HepG2 (cell line): ENCODE results near the gene TRIM72. TPM values are rescaled to one million over a fixed set of nuclear protein-coding genes. Genes with fewer than 3 reads are reported as not detected.

ENCODE experiments used
- ATAC-seq: fragments of 200-7000 bp; cut with Tn5 transposase; 3 replicates; pipeline ENCODE4 v1.9.1; 2020; ENCODE audit warnings: mild to moderate bottlenecking, moderate library complexity
- BruUV-seq: library from RNA; stranded (reverse); fragments of 400-500 nt; replicated peaks from 2 replicates; lab custom pipeline; 2021; lab: Mats Ljungman, UMichigan
- CTCF ChIA-PET: fragments of 300-600 bp; formaldehyde crosslinking; extraction: SDS; loops from one replicate; lab custom pipeline; 2021; ENCODE audit warnings: low total read pairs, inconsistent platforms, low intra/inter-chr PET ratio; lab: Yijun Ruan, JAX
- POLR2A ChIA-PET: fragments of 350-600 bp; sonication (Branson Sonifier 250); formaldehyde crosslinking; loops from one replicate; lab custom pipeline; 2020; ENCODE audit warnings: antibody characterized with exemption, inconsistent platforms; lab: Yijun Ruan, JAX
- DNase-seq: peaks from one replicate; pipeline ENCODE4 v3.0.0-alpha.2; 2015; ENCODE audit warnings: low spot score
- FAIRE-seq: peaks from 3 replicates; lab custom pipeline; 2011; peaks lifted over from hg19 to GRCh38; lab: Jason Lieb, UNC
- H2AFZ ChIP-seq: one replicate; pipeline ENCODE4 v1.6.1; 2011; ENCODE audit warnings: low read length, inconsistent platforms
- H3K27ac ChIP-seq: fragments of 300-600 bp; 3 replicates; pipeline ENCODE4 v1.8.0; 2011; ENCODE audit warnings: mixed run types, mild to moderate bottlenecking, mixed read lengths, low read length, inconsistent platforms; ENCODE audit not compliant: insufficient read depth; ENCODE audit errors: extremely low read length
- H3K27me3 ChIP-seq, 2 experiments: fragments of 200-600 bp in 1 of 2; 2 replicates in 1 of 2; 3 replicates in 1 of 2; pipeline versions ENCODE4 v1.6.0 to v1.8.0; 2011; ENCODE audit warnings: low read length in 2 of 2, mild to moderate bottlenecking in 2 of 2, moderate library complexity in 2 of 2, inconsistent platforms in 1 of 2; ENCODE audit not compliant: insufficient read depth in 2 of 2, control insufficient read depth in 1 of 2
- H3K36me3 ChIP-seq, 2 experiments: fragments of 200-600 bp in 1 of 2; replicated peaks in 1 of 2; 2 replicates in 1 of 2; 3 replicates in 1 of 2; pipeline versions ENCODE4 v1.5.1 to v1.8.0; 2011; ENCODE audit warnings: low read length in 2 of 2, inconsistent platforms in 1 of 2; ENCODE audit not compliant: insufficient read depth in 2 of 2, control insufficient read depth in 1 of 2
- H3K4me1 ChIP-seq: 2 replicates; pipeline ENCODE4 v1.5.1; 2012; ENCODE audit warnings: low read length, inconsistent platforms; ENCODE audit not compliant: insufficient read depth
- H3K4me2 ChIP-seq: 2 replicates; pipeline ENCODE4 v1.6.0; 2011; ENCODE audit warnings: low read depth, low read length, inconsistent platforms
- H3K4me3 ChIP-seq, 3 experiments: fragments of 200-600 bp in 1 of 3; sonication (generic), shearing (Covaris generic) in 1 of 3; replicated peaks in 1 of 3; 2 replicates each; pipeline ENCODE4 v1.5.1; 2011 to 2016; ENCODE audit warnings: low read length in 3 of 3, inconsistent platforms in 2 of 3, low read depth in 2 of 3, mild to moderate bottlenecking in 2 of 3, control low read depth in 1 of 3, mixed read lengths in 1 of 3; ENCODE audit not compliant: insufficient read depth in 1 of 3
- H3K79me2 ChIP-seq: one replicate; pipeline ENCODE4 v1.6.1; 2011; ENCODE audit warnings: low read length, inconsistent platforms; ENCODE audit not compliant: insufficient read depth
- H3K9ac ChIP-seq: 2 replicates; pipeline ENCODE4 v1.6.0; 2011; ENCODE audit warnings: mild to moderate bottlenecking, low read depth, low read length, inconsistent platforms; ENCODE audit not compliant: insufficient read depth
- H3K9me3 ChIP-seq: 2 replicates; pipeline ENCODE4 v1.5.1; 2012; ENCODE audit warnings: mild to moderate bottlenecking, low read length
- H4K20me1 ChIP-seq: 2 replicates; pipeline ENCODE4 v1.6.0; 2011; ENCODE audit warnings: inconsistent platforms, mild to moderate bottlenecking, low read length, moderate library complexity; ENCODE audit not compliant: insufficient read depth
- AGO2 ChIP-seq: fragments of 200-400 bp; formaldehyde crosslinking; optimal IDR thresholded peaks from 2 replicates; pipeline ENCODE3; 2017; ENCODE audit warnings: mild to moderate bottlenecking, low read depth, low read length, moderate library complexity
- CC2D1A ChIP-seq: sonication (generic); formaldehyde crosslinking; IDR thresholded peaks from 2 replicates; pipeline ENCODE4 v1.8.1; 2023; ENCODE audit warnings: mild to moderate bottlenecking, missing genetic modification reagents
- NFYB ChIP-seq: sonication (generic); formaldehyde crosslinking; IDR thresholded peaks from 2 replicates; pipeline ENCODE4 v1.4.0; 2020; ENCODE audit warnings: missing genetic modification reagents
- POLR2A ChIP-seq, 2 experiments: IDR thresholded peaks; 2 replicates each; pipeline ENCODE4 v1.6.1; 2011; ENCODE audit warnings: low read depth in 2 of 2, low read length in 2 of 2, mild to moderate bottlenecking in 1 of 2, moderate library complexity in 1 of 2; ENCODE audit not compliant: insufficient read depth in 1 of 2
- RAD21 ChIP-seq: fragments of 450-650 bp; formaldehyde crosslinking; IDR thresholded peaks from 2 replicates; pipeline ENCODE4 v1.5.0; 2020; ENCODE audit warnings: mild to moderate bottlenecking
- RARG ChIP-seq: sonication (generic); formaldehyde crosslinking; IDR thresholded peaks from 2 replicates; pipeline ENCODE4 v1.4.0; 2020; ENCODE audit warnings: low read depth, mild to moderate bottlenecking, missing genetic modification reagents
- RBM22 ChIP-seq: fragments of 200-400 bp; formaldehyde crosslinking; optimal IDR thresholded peaks from 2 replicates; pipeline ENCODE3; 2017; ENCODE audit warnings: mild to moderate bottlenecking, low read length, moderate library complexity
- SMC3 ChIP-seq: IDR thresholded peaks from 2 replicates; pipeline ENCODE4 v1.6.1; 2011; ENCODE audit warnings: low read length, improper control_type of control experiment
- SSRP1 ChIP-seq: IDR thresholded peaks from 2 replicates; pipeline ENCODE4 v1.6.1; 2016; ENCODE audit warnings: control low read depth
- TRIM24 ChIP-seq: sonication (generic); formaldehyde crosslinking; IDR thresholded peaks from 2 replicates; pipeline ENCODE4 v1.8.0; 2022; ENCODE audit warnings: mild to moderate bottlenecking, missing genetic modification reagents
- ZNF652 ChIP-seq: IDR thresholded peaks from 2 replicates; pipeline ENCODE4 v1.6.1; 2016; ENCODE audit warnings: low read depth, borderline replicate concordance
- ZNF724P ChIP-seq: sonication (generic); formaldehyde crosslinking; IDR thresholded peaks from 2 replicates; pipeline ENCODE4 v1.8.0; 2022; ENCODE audit warnings: missing genetic modification reagents, borderline replicate concordance
- ZSCAN12 ChIP-seq: sonication (generic); formaldehyde crosslinking; IDR thresholded peaks from 2 replicates; pipeline ENCODE4 v1.9.0; 2021; ENCODE audit warnings: mild to moderate bottlenecking, missing genetic modification reagents
- WGBS: methylation state at CpG from one replicate; pipeline ENCODE4 v1.1.6; 2017; ENCODE audit warnings: low lambda C conversion rate; 5-methylcytosine and 5-hydroxymethylcytosine counted together
- in situ Hi-C: cut with HindIII; loops from 2 replicates; pipeline ENCODE4 v1.10.0; 2017; ENCODE audit warnings: low pct_unique_long_range_greater_than_20kb; ENCODE audit not compliant: extremely low pct_ligation_motif_present
- intact Hi-C: fragments of 100-400 bp; cut with micrococcal nuclease; formaldehyde crosslinking; loops from one replicate; pipeline ENCODE4 v1.10.0; 2022; ENCODE audit not compliant: unreplicated experiment
- polyA plus RNA-seq, 8 experiments: library from polyadenylated mRNA; depleted of rRNA in 3 of 8; stranded (reverse) in 7 of 8; unstranded in 1 of 8; fragments of >200 nt; fragmentation: Illumina TruSeq in 4 of 8; extraction: Trizol in 4 of 8; gene quantifications; 2 replicates each; pipeline versions ENCODE4 v1.2.1 to v1.2.3, GENCODE V29; 2011 to 2016; ENCODE audit warnings: low read depth in 4 of 8, missing spikeins in 1 of 8, mixed read lengths in 1 of 8; ENCODE audit not compliant: insufficient read depth in 1 of 8
- total RNA-seq, 5 experiments: library from RNA; depleted of rRNA; stranded (reverse); fragments of >200 nt; fragmentation: Illumina TruSeq; extraction: Trizol; gene quantifications; 2 replicates each; pipeline ENCODE4 v1.2.3, GENCODE V29; 2016; ENCODE audit warnings: low read depth in 1 of 5
- TF ChIP-seq, protein P1 (sequence below): sonication (generic); formaldehyde crosslinking; IDR thresholded peaks from 2 replicates; pipeline ENCODE4 v1.5.1; 2020; ENCODE audit warnings: missing genetic modification reagents, mild to moderate bottlenecking, borderline replicate concordance

Gene TRIM72
- total and polyA plus RNA-seq, 2 of the 13 experiments (the other 11 are each of a cell fraction or from before 2014, with no cell fraction given), result not detected

DNA sequence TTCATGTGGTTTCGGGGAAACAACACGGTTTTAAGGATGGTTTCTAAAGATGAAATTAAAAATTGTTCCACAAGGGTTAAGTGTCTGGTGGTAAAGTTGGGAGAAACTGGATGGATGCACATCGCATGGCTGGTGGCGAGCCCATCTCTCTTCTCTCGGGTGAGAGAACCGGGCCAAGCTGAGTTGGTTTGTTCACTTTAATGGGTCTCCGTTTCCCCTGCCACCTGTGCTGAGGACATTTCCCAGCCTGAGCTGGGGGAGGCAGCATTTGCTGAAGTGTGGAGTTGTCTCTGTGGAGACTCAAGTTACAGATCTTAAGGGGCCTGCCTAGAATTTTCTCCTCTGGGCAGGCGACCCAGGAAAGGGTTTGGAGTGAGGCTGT is 26.1 kb upstream of the TRIM72 start:
- FAIRE-seq (no peak), ATAC-seq (no peak), DNase-seq (no peak)
- POLR2A ChIA-PET, result interaction anchor here (0.8 to 1.4 kb wide), 2 partner anchors 10 to 19 kb away, joined by 3 read pairs; no protein-coding TSS in a partner anchor
- Histone ChIP-seq H2AFZ (no peak overlapping the region), H3K36me3 (peaks cover 62 to 98% of the 10 kb centered on the region in 2 experiments), H4K20me1 (peaks cover 87% of the 10 kb centered on the region), H3K4me3 (no peak overlapping the region), H3K79me2 (peaks cover 36% of the 10 kb centered on the region), H3K9ac (no peak overlapping the region), H3K27ac (no peak overlapping the region), H3K4me2 (no peak overlapping the region), H3K27me3 (no peaks in the 10 kb centered on the region), H3K4me1 (peaks cover 40% of the 10 kb centered on the region), H3K9me3 (no peaks in the 10 kb centered on the region)
- intact Hi-C loops (no loop called here), in situ Hi-C loops (no loop called here)
- WGBS, result 97% methylated on average over 8 of the region's 8 CpGs
- CTCF ChIA-PET, result no interaction called here
- BruUV-seq, result no TSS peak
- TF ChIP-seq RAD21 (CRISPR knock-in tag) (0 out of 2 replicates have a peak, but pooled peaks have one; percentile 8), AGO2 (peak; percentile 3), SMC3 (peak; percentile 10; the same call in 1 of the 2 replicates), ZNF724P (no peak), RBM22 (peak; percentile 78), POLR2A (IDR thresholded peaks at IDR 0.05; ENCODE audit: insufficient read depth in 1 of 2, low read depth in 2 of 2, low read length in 2 of 2) (peak in 1 of 2 experiments; percentile 38; a peak in 1 of 4 replicates)

DNA sequence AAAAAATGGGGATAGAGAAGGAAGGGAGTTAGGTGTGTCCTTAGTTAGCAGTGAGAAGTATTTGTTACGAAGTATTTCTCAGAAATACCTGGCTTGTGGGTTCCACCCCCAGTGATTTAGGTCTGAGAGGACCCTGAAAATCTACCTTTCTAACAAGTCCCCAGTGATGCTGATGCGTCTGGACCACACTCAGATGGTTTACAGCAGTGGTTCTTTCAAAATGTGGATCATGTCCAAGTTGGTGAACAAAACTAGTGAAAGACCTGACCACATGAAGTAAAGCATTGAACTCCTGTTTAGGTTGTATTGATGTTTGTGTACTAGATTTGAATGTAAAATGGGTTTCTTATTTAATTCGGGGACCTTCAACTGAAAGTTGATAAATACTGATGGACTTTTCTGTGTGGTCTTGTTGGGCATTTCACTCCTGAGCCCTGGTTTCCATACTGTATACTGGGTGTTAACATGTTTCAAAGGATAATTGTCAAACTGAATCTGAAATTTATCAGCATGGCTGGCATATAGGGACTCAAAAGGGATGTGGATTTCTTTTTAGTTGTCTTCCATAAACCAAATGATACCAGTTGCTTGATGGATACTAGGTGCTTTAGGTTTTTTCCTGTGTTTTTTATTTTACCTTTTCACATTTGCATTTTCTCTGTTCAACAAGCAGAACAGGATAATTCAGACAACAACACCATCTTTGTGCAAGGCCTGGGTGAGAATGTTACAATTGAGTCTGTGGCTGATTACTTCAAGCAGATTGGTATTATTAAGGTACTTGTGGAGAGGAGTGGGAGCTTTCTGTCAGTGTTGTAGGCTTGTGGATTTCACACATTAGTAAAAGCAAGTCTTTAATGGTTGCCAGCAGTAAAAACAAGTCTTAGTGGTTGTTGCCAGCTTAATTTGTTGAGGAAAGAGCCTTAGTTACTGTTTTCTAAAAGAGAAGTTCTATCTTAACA is 25.2 kb upstream of the TRIM72 start:
- no peak for DNase-seq
- H4K20me1 ChIP-seq, result peaks cover 78% of the 10 kb centered on the region
- TF ChIP-seq, protein P1, sequence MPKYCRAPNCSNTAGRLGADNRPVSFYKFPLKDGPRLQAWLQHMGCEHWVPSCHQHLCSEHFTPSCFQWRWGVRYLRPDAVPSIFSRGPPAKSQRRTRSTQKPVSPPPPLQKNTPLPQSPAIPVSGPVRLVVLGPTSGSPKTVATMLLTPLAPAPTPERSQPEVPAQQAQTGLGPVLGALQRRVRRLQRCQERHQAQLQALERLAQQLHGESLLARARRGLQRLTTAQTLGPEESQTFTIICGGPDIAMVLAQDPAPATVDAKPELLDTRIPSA (CRISPR knock-in tag), result no peak
- 0 out of 2 replicates have a peak, but pooled peaks have one; percentile 34 for TF ChIP-seq SSRP1
- peak; percentile 5 to 61; a peak in 2 of 4 replicates for TF ChIP-seq POLR2A (IDR thresholded peaks at IDR 0.05; ENCODE audit: insufficient read depth in 1 of 2, low read depth in 2 of 2, low read length in 2 of 2)
- no peak for TF ChIP-seq RARG (CRISPR knock-in tag)
- no peak for TF ChIP-seq NFYB (CRISPR knock-in tag)
- TF ChIP-seq ZNF652 (CRISPR knock-in tag), result no peak
- no peak for TF ChIP-seq TRIM24 (CRISPR knock-in tag)
- TF ChIP-seq CC2D1A (CRISPR knock-in tag), result no peak
- TF ChIP-seq ZSCAN12 (CRISPR knock-in tag), result no peak

More for the DNA sequence above, 25.2 kb upstream of the TRIM72 start:
- H2AFZ ChIP-seq, result no peak overlapping the region
- WGBS, result 96% methylated on average over 3 of the region's 3 CpGs
- no peaks in the 10 kb centered on the region for H3K9me3 ChIP-seq
- FAIRE-seq (no peak), ATAC-seq (no peak)
- intact Hi-C loops (no loop called here), in situ Hi-C loops (no loop called here)
- no peak overlapping the region for H3K4me3 ChIP-seq
- H3K27ac ChIP-seq, result no peak overlapping the region
- POLR2A ChIA-PET, result interaction anchor here (1.2 to 1.4 kb wide), 2 partner anchors 8 to 18 kb away, joined by 3 to 5 read pairs; no protein-coding TSS in a partner anchor
- H3K4me2 ChIP-seq, result no peak overlapping the region
- BruUV-seq, result no TSS peak
- peaks cover 61 to 98% of the 10 kb centered on the region in 2 experiments for H3K36me3 ChIP-seq
- H3K79me2 ChIP-seq, result peaks cover 27% of the 10 kb centered on the region
- H3K27me3 ChIP-seq, result no peaks in the 10 kb centered on the region
- H3K4me1 ChIP-seq, result peaks cover 30% of the 10 kb centered on the region
- no peak overlapping the region for H3K9ac ChIP-seq
- CTCF ChIA-PET, result no interaction called here
